PC-3 (cell line): ENCODE results near the gene CCDC184.

Experiments used
- CTCF ChIP-seq: fragments of 300-600 bp; sonication (generic); conservative IDR thresholded peaks from 2 replicates; pipeline ENCODE4 v1.5.1; 2017; ENCODE audit warnings: antibody characterized with exemption, low read depth, mild to moderate bottlenecking, low read length
- EZH2 ChIP-seq: fragments of 300-600 bp; sonication (generic); IDR thresholded peaks from one replicate; pipeline ENCODE4 v1.6.1; 2017; ENCODE audit warnings: antibody characterized with exemption, mild to moderate bottlenecking, low read length; ENCODE audit not compliant: unreplicated experiment
- EZH2phosphoT487 ChIP-seq: fragments of 300-600 bp; sonication (generic); IDR thresholded peaks from 2 replicates; pipeline ENCODE4 v1.6.1; 2018; ENCODE audit warnings: mild to moderate bottlenecking, antibody characterized with exemption, low read length, borderline replicate concordance

GRCh38 chr12:48157018-48157888, 26.2 kb upstream of the CCDC184 start, which contains the start of gene ASB8:
- peak; percentile 57 for TF ChIP-seq CTCF
- no peak for TF ChIP-seq EZH2
- TF ChIP-seq EZH2phosphoT487 = no peak
